Keratinocyte (primary cell): ENCODE measurements around the gene RNF157.
"Not testable (repeated sequence)": the region's sequence is repeated elsewhere in the genome, so short reads cannot be mapped to it uniquely, and the experiment has no call there.

Experiments used
- EZH2 ChIP-seq: IDR thresholded peaks from one replicate; pipeline ENCODE4 v1.6.1; 2012; ENCODE audit warnings: inconsistent platforms, mild to moderate bottlenecking, low read length, moderate library complexity
- TF ChIP-seq, protein P1 (sequence below), 3 experiments: IDR thresholded peaks in 1 of 3; conservative IDR thresholded peaks in 1 of 3; optimal IDR thresholded peaks in 1 of 3; 2 replicates in 2 of 3; 3 replicates in 1 of 3; pipeline versions ENCODE3 to v1.5.1; 2011; ENCODE audit warnings: low read length in 3 of 3, mild to moderate bottlenecking in 3 of 3, moderate library complexity in 2 of 3, control low read depth in 1 of 3, inconsistent platforms in 1 of 3; ENCODE audit not compliant: insufficient read depth in 2 of 3; ENCODE audit errors: extremely low read depth in 1 of 3

GRCh38 chr17:76252967-76253766 lies 12.9 kb upstream of the RNF157 start:
- TF ChIP-seq, protein P1, sequence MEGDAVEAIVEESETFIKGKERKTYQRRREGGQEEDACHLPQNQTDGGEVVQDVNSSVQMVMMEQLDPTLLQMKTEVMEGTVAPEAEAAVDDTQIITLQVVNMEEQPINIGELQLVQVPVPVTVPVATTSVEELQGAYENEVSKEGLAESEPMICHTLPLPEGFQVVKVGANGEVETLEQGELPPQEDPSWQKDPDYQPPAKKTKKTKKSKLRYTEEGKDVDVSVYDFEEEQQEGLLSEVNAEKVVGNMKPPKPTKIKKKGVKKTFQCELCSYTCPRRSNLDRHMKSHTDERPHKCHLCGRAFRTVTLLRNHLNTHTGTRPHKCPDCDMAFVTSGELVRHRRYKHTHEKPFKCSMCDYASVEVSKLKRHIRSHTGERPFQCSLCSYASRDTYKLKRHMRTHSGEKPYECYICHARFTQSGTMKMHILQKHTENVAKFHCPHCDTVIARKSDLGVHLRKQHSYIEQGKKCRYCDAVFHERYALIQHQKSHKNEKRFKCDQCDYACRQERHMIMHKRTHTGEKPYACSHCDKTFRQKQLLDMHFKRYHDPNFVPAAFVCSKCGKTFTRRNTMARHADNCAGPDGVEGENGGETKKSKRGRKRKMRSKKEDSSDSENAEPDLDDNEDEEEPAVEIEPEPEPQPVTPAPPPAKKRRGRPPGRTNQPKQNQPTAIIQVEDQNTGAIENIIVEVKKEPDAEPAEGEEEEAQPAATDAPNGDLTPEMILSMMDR (optimal IDR thresholded peaks at IDR 0.05 in 1 of 3, IDR thresholded peaks at IDR 0.05 in 1 of 3, conservative IDR thresholded peaks at IDR 0.05 in 1 of 3; ENCODE audit: extremely low read depth in 1 of 3, insufficient read depth in 2 of 3, low read length in 3 of 3): not testable (repeated sequence)
- not testable (repeated sequence) for TF ChIP-seq EZH2
